Caco-2 (cell line): ENCODE measurements around the gene GTF3C1. TPM values are rescaled to one million over a fixed set of nuclear protein-coding genes. Genes with fewer than 3 reads are reported as not detected.

ENCODE experiments used
- BruUV-seq: library from RNA; stranded (reverse); fragments of 400-500 nt; replicated peaks from 2 replicates; lab custom pipeline; 2021; lab: Mats Ljungman, UMichigan
- CTCF ChIA-PET: fragments of 300-600 bp; sonication (Branson Sonifier 250); formaldehyde crosslinking; loops from one replicate; lab custom pipeline; 2022; ENCODE audit warnings: antibody characterized with exemption; lab: Charles Lee
- POLR2A ChIA-PET: fragments of 300-600 bp; sonication (Branson Sonifier 250); formaldehyde crosslinking; loops from one replicate; lab custom pipeline; 2022; ENCODE audit warnings: antibody characterized with exemption; lab: Charles Lee
- DNase-seq, 2 experiments: peaks; one replicate each; pipeline versions ENCODE4 v3.0.0 to v3.0.0-alpha.2; 2020 to 2022
- H3K27me3 ChIP-seq: replicated peaks from 2 replicates; pipeline ENCODE4 v1.6.0; 2011; ENCODE audit warnings: low read length; ENCODE audit not compliant: control insufficient read depth, insufficient read depth
- H3K36me3 ChIP-seq: 2 replicates; pipeline ENCODE4 v1.5.1; 2011; ENCODE audit warnings: low read length; ENCODE audit not compliant: control insufficient read depth, insufficient read depth
- H3K4me1 ChIP-seq: fragments of 250-450 bp; sonication (Bioruptor Pico); 2 replicates; pipeline ENCODE4 v1.5.1; 2020; ENCODE audit warnings: mild to moderate bottlenecking
- H3K4me3 ChIP-seq: 2 replicates; pipeline ENCODE4 v1.5.1; 2011; ENCODE audit warnings: low read depth, mild to moderate bottlenecking, control low read depth, low read length
- H3K9me3 ChIP-seq: fragments of 250-450 bp; sonication (Bioruptor Pico); 2 replicates; pipeline ENCODE4 v1.5.1; 2020; ENCODE audit warnings: mild to moderate bottlenecking, moderate library complexity
- H3K27ac Mint-ChIP-seq: one replicate; pipeline ENCODE4 v1.8.0; 2022; ENCODE audit warnings: mixed read lengths; ENCODE audit not compliant: unreplicated experiment
- H3K27me3 Mint-ChIP-seq: one replicate; pipeline ENCODE4 v1.8.0; 2022; ENCODE audit warnings: mixed read lengths; ENCODE audit not compliant: insufficient read depth, unreplicated experiment
- H3K36me3 Mint-ChIP-seq: one replicate; pipeline ENCODE4 v1.8.0; 2022; ENCODE audit warnings: mild to moderate bottlenecking, mixed read lengths; ENCODE audit not compliant: insufficient read depth, unreplicated experiment
- H3K4me1 Mint-ChIP-seq: one replicate; pipeline ENCODE4 v1.8.0; 2022; ENCODE audit warnings: low read depth, mixed read lengths; ENCODE audit not compliant: unreplicated experiment
- H3K4me3 Mint-ChIP-seq: one replicate; pipeline ENCODE4 v1.8.0; 2022; ENCODE audit warnings: mild to moderate bottlenecking, moderate library complexity, mixed read lengths; ENCODE audit not compliant: unreplicated experiment
- H3K9me3 Mint-ChIP-seq: one replicate; pipeline ENCODE4 v1.8.0; 2022; ENCODE audit warnings: mixed read lengths; ENCODE audit not compliant: unreplicated experiment
- intact Hi-C: fragments of 100-400 bp; cut with micrococcal nuclease; formaldehyde crosslinking; loops from one replicate; pipeline ENCODE4 v1.10.0; 2022; ENCODE audit not compliant: unreplicated experiment
- total RNA-seq: library from RNA; stranded (reverse); gene quantifications from 2 replicates; pipeline ENCODE4 v1.2.3, GENCODE V29; 2022
- TF ChIP-seq, protein P1 (sequence below), 2 experiments: fragments of 200-600 bp in 1 of 2; IDR thresholded peaks; 1 replicate in 1 of 2; 2 replicates in 1 of 2; pipeline versions ENCODE4 v1.5.1 to v1.8.0; 2011 to 2022; ENCODE audit warnings: antibody characterized with exemption in 1 of 2, control low read depth in 1 of 2, inconsistent platforms in 1 of 2, low read depth in 1 of 2, low read length in 1 of 2, mild to moderate bottlenecking in 1 of 2, moderate library complexity in 1 of 2; ENCODE audit not compliant: insufficient read depth in 1 of 2, severe bottlenecking in 1 of 2, unreplicated experiment in 1 of 2

The GTF3C1 gene
- total RNA-seq, 1 experiment from 2014 or later, result 67.7 TPM

DNA sequence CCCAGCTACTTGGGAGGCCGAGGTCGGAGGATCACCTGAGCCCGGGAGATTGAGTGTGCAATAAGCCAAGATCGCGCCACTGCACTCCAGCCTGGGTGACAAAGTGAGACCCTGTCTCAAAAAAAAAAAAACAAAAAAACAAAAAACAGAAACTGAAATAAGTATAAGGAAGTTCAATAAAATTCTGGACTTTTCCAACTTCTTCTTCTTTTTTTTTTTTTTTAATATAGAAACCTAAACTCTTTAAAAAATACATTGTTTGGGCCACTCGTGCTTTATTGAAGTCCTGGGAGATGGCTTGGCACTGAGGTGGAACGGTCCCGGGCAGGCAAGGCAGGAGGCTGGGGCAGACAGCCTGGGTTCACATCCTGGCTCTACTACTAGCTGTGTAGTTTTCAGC, 37.0 kb upstream of the GTF3C1 start:
- no peaks in the 10 kb centered on the region for H3K4me1 Mint-ChIP-seq
- Histone ChIP-seq H3K4me3 (no peak overlapping the region), H3K36me3 (no peaks in the 10 kb centered on the region), H3K4me1 (no peaks in the 10 kb centered on the region), H3K27me3 (no peaks in the 10 kb centered on the region), H3K9me3 (no peaks in the 10 kb centered on the region)
- TF ChIP-seq, protein P1, sequence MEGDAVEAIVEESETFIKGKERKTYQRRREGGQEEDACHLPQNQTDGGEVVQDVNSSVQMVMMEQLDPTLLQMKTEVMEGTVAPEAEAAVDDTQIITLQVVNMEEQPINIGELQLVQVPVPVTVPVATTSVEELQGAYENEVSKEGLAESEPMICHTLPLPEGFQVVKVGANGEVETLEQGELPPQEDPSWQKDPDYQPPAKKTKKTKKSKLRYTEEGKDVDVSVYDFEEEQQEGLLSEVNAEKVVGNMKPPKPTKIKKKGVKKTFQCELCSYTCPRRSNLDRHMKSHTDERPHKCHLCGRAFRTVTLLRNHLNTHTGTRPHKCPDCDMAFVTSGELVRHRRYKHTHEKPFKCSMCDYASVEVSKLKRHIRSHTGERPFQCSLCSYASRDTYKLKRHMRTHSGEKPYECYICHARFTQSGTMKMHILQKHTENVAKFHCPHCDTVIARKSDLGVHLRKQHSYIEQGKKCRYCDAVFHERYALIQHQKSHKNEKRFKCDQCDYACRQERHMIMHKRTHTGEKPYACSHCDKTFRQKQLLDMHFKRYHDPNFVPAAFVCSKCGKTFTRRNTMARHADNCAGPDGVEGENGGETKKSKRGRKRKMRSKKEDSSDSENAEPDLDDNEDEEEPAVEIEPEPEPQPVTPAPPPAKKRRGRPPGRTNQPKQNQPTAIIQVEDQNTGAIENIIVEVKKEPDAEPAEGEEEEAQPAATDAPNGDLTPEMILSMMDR (IDR thresholded peaks at IDR 0.05; ENCODE audit: insufficient read depth in 1 of 2, low read depth in 1 of 2, low read length in 1 of 2, severe bottlenecking in 1 of 2, unreplicated experiment in 1 of 2), result no peak
- H3K4me3 Mint-ChIP-seq, result no peak overlapping the region
- DNase-seq, result no peak
- H3K27ac Mint-ChIP-seq, result no peak overlapping the region
- no peaks in the 10 kb centered on the region for H3K9me3 Mint-ChIP-seq
- H3K27me3 Mint-ChIP-seq, result no peaks in the 10 kb centered on the region
- intact Hi-C loops, result no loop called here
- no TSS peak for BruUV-seq
- POLR2A ChIA-PET, result no interaction called here
- H3K36me3 Mint-ChIP-seq, result peaks cover 4% of the 10 kb centered on the region
- CTCF ChIA-PET, result no interaction called here

DNA sequence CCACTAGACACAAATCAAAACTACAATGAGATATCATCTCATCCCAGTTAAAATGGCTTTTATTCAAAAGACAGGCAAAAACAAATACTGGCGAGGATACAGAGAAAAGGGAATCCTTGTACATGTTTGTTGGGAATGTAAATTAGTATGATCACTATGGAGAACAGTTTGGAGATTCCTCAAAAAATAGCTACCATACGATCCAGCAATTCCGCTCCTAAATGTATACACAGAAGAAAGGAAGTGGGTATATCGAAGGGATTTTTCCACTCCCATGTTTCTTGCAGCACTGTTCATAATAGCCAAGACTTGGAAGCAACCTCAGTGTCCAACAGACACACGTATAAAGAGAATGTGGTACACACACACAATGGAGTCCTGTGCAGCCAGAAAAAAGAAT, 35.5 kb upstream of the GTF3C1 start:
- Histone ChIP-seq H3K4me3 (no peak overlapping the region), H3K27me3 (no peaks in the 10 kb centered on the region), H3K4me1 (no peaks in the 10 kb centered on the region), H3K9me3 (no peaks in the 10 kb centered on the region), H3K36me3 (no peaks in the 10 kb centered on the region)
- DNase-seq, result no peak
- no peaks in the 10 kb centered on the region for H3K27me3 Mint-ChIP-seq
- CTCF ChIA-PET, result no interaction called here
- no peaks in the 10 kb centered on the region for H3K9me3 Mint-ChIP-seq
- POLR2A ChIA-PET, result no interaction called here
- intact Hi-C loops, result no loop called here
- no peak overlapping the region for H3K4me3 Mint-ChIP-seq
- H3K4me1 Mint-ChIP-seq, result no peaks in the 10 kb centered on the region
- BruUV-seq, result no TSS peak
- H3K36me3 Mint-ChIP-seq, result peaks cover 4% of the 10 kb centered on the region
- no peak overlapping the region for H3K27ac Mint-ChIP-seq
- TF ChIP-seq, protein P1 (IDR thresholded peaks at IDR 0.05; ENCODE audit: insufficient read depth in 1 of 2, low read depth in 1 of 2, low read length in 1 of 2, severe bottlenecking in 1 of 2, unreplicated experiment in 1 of 2), result no peak

DNA sequence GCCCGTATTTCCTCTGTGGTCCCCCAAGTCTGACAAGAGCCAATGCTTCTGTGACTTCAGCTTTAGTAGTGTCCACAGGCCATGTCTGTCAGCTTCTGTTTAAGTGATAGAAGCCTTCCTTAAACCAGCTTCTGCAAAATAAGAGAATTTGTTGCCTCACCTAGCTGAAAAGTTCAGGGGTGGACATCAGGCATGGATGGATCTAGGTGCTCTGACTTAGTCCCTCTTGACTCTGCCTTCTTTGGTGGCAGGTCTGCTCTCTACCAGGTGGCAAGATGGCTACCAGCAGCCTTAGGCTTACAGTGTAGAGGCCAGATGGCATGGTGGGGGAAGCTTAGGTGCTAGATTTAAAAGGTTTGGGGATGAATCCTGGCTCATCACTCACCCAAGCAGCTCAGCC, 33.9 kb upstream of the GTF3C1 start:
- intact Hi-C loops, result no loop called here
- H3K4me3 ChIP-seq, result no peak overlapping the region
- BruUV-seq, result no TSS peak

More for the DNA sequence above, 33.9 kb upstream of the GTF3C1 start:
- CTCF ChIA-PET, result no interaction called here
- no peaks in the 10 kb centered on the region for H3K27me3 Mint-ChIP-seq
- no peaks in the 10 kb centered on the region for H3K27me3 ChIP-seq
- H3K9me3 ChIP-seq, result no peaks in the 10 kb centered on the region
- H3K4me3 Mint-ChIP-seq, result no peak overlapping the region
- no peak for DNase-seq
- no peak overlapping the region for H3K27ac Mint-ChIP-seq
- peaks cover 13% of the 10 kb centered on the region for H3K4me1 ChIP-seq
- peaks cover 4% of the 10 kb centered on the region for H3K36me3 Mint-ChIP-seq
- H3K4me1 Mint-ChIP-seq, result no peaks in the 10 kb centered on the region
- TF ChIP-seq, protein P1 (IDR thresholded peaks at IDR 0.05; ENCODE audit: insufficient read depth in 1 of 2, low read depth in 1 of 2, low read length in 1 of 2, severe bottlenecking in 1 of 2, unreplicated experiment in 1 of 2), result no peak
- POLR2A ChIA-PET, result no interaction called here
- H3K36me3 ChIP-seq, result no peaks in the 10 kb centered on the region
- no peaks in the 10 kb centered on the region for H3K9me3 Mint-ChIP-seq
